Measurements from ENCODE around the gene SYT1.

Gene SYT1

GRCh38 chr12:79301181-79301580 lies 436.6 kb downstream of the SYT1 start:
- no peak for DNase-seq

DNA sequence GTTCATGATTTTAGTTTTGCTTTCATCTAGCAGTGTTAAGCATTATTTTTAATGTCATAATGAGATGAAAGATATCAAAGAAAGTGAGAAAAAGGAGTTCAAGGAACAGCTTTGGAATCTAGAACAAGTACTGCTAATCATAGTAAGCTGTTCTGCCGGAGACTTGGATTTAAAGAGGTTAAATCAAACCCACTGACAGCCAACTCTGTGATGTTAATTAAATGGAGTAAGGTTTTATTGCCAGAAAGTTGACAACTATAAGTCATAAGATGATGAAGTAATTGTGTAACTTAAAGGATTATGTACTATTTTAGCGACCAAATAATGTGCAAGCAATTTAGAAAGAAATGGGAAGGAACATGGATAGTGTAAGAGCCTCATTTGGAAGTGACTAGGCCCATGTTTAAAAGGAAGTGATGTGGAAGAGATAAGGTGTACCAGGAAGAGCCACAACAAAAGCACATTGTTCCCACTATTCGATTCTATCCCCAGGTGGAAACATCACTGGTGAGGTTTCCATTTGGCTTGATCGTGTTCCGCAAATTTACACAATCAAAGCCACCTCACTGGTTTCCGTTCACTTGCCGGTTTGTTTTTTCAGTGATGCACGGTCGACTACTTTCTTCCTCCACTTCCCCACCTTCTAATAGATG lies 437.7 kb downstream of the SYT1 start:
- DNase-seq, result no peak

DNA sequence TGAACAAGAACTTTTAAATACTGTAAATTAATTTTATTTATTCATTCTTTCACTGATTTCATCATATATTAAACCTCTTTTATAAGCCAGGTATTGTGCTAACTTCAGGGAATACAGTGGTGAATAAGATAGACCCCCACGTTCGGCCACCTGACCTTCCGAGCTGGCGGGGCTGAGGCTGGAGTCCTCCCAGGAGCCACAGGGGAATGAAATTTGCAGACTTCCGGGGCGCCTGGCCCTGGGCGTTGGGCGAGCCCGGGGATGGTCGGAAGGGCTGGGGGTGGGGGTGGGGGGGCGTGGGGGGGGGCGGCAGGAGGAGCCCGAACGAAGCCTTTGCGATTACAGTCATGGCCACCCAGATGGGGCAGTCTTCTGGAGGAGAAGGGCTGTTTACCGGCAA lies 442.8 kb downstream of the SYT1 start:
- DNase-seq, result no peak

DNA sequence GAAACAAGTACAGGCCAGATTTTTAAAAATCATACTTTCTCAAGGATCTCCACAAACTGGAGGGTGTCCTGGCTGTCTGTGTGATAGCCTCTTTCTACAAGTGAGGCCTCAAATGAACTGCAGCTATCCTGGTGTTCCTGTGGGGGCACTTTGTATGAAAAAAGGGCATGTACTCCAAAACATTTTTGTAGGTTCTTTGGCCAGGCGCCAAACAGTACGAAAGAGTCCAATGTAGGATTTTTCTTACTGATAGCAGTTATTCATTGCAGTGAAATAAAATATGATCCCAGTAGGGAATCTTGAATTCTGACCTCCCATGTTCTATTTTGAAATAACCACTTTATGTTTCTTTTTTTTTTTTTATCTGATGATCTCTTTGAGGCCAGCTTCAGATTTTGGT lies 444.5 kb downstream of the SYT1 start:
- no peak for DNase-seq

DNA sequence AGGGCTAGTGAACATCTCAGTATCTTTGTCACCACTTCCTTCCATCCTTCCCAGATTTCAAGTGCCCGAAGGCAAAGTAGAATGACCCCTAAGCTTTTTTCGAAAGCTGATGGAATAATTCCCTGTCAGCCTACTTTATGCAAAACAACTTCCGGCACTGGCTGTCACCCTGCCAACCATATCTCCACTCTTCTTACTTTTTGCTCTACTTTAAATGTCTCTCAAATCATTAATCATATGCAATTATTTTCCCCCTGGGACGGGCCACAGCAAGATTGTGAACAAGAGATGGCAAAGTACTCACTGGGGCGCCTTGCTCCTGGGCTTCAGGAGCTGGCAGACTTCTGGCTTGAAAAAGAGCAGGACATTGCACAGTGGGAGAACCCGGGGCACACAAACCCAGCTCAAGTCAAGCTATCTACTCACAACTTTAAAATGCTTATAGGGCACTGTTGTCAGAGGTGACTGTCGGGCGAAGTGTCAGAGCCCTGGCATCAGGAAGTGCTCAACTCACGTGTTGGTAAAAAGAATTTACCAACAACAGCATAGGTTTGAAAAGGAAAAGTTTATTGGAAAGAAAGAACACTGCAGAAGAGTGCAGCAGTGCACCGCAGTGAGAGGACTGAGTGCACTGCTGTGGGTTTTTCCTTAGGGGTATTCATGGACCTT lies 452.7 kb downstream of the SYT1 start:
- no peak for DNase-seq

GRCh38 chr12:79322905-79323304 lies 458.3 kb downstream of the SYT1 start:
- DNase-seq, result no peak

GRCh38 chr12:79324571-79324970 lies 460.0 kb downstream of the SYT1 start:
- DNase-seq, result no peak

DNA sequence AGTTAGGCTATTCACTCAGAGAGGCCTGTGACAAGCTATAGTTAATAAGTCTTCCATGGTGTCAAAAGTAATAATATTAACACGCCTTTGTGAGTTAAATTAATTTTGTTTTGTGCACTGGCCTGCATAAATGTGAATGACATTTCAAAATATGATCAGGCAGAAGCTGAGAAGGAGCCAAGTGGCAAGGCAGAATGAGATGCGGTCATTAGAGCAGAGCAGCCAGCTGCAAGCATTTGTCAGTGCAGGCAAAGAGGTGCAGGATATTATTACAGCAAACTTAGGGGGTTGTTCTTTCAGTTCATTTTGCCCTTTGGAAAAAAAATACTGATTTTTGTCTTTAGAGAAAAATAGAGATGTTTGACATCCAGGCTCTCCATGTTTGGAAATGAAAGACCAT lies 461.6 kb downstream of the SYT1 start:
- no peak for DNase-seq

DNA sequence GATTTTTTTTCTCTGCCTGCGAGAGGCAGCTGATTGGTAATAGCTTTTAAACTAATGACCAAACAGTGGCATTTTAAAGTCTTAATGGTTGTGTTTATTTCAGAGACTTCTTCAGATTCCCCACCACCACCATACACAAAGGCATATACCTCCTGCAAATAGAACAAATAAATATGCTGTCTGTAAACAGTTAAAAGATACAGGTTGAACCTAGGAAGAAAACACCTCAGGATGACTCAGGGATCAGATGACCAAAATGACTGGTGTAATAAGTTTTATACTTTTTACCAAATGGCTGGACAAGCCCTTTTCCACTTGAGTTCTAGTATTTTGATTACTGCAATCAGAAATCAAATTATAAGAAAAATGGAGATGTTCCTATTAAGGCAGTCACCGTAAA lies 462.1 kb downstream of the SYT1 start:
- DNase-seq, result no peak

- DNase-seq, result no peak
These were observed 462.9 kb downstream of the SYT1 start for GRCh38 chr12:79327465-79327864.

DNA sequence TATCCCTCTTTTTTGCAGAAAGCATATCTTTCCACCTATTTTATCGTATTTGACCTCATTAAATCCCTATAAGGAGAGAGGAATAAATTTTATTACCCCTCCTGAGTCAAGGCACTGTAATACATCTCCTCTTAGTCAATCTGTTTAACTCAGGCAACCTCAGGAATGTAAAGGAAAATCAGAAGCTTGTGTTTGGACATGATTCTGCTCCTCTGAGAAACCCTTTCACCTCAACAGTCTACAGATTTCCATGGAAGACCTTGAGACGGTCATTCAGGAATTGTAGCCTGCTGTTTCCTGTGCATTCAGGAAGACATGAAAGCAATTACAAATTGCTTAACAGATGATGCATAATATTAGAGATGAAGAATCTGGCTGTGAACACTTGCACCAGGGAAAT lies 465.4 kb downstream of the SYT1 start:
- no peak for DNase-seq

- no peak for DNase-seq
These were observed 467.3 kb downstream of the SYT1 start for GRCh38 chr12:79331870-79332269.

- DNase-seq, result no peak
These were observed 468.6 kb downstream of the SYT1 start for GRCh38 chr12:79333144-79333543.

GRCh38 chr12:79337662-79338290 lies 473.2 kb downstream of the SYT1 start:
- no peak for DNase-seq

GRCh38 chr12:79344855-79345847 lies 480.6 kb downstream of the SYT1 start:
- peak; percentile 6 for DNase-seq

GRCh38 chr12:79347866-79348265 lies 483.3 kb downstream of the SYT1 start:
- no peak for DNase-seq

GRCh38 chr12:79351251-79351650 lies 486.7 kb downstream of the SYT1 start:
- no peak for DNase-seq

GRCh38 chr12:79356216-79356615 lies 491.6 kb downstream of the SYT1 start:
- DNase-seq, result no peak

GRCh38 chr12:79357048-79357447 lies 492.5 kb downstream of the SYT1 start:
- no peak for DNase-seq

DNA sequence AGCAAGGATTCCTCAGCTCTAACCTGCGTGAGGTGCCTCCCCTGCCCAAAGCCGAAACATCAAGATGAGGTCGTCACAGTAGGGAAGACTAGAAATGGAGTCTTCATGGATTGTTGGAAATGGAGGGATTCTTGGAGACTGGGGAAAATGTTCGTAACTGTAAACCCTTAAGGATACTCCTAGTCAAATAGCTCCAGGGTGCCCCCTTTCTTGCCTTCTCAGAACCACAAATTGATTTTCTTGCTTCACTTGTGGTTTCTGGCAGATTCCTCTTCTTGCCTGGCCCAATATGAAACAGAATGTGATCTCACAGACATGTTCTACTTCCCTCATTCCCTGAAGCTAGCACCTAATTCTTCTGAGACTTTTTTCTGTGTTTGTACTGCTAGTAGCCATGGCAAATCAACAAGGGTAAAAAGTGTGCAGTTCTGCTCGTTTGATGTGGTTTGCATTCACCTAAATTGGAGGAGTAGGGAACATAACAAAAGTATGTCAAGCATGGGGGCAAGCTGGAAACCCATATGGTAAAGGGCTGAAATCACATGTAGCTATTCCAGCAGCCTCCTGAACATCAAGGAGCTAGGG lies 494.2 kb downstream of the SYT1 start:
- no peak for DNase-seq

- DNase-seq, result no peak
These were observed 495.7 kb downstream of the SYT1 start for GRCh38 chr12:79360286-79360685.

- DNase-seq, result no peak
These were observed 496.4 kb downstream of the SYT1 start for GRCh38 chr12:79360936-79361335.

- DNase-seq, result no peak
These were observed 499.6 kb downstream of the SYT1 start for GRCh38 chr12:79364197-79364596.

Measured in stimulated activated CD4-positive, alpha-beta T cell treated with anti-CD3 and anti-CD28 coated beads, Interleukin-15, amount 100 ng/mL, for 24 hours (primary cell).